IMR-90 (cell line): ENCODE data around the gene SPRED3. TPM values are rescaled to one million over a fixed set of nuclear protein-coding genes. Genes with fewer than 3 reads are reported as not detected.

Source experiments
- ATAC-seq: fragments of 200-7000 bp; cut with Tn5 transposase; 2 replicates; pipeline ENCODE4 v1.9.1; 2020; ENCODE audit warnings: low read depth, mild to moderate bottlenecking, moderate library complexity
- BruUV-seq: library from RNA; stranded (reverse); fragments of 400-500 nt; replicated peaks from 2 replicates; lab custom pipeline; 2021; lab: Mats Ljungman, UMichigan
- CTCF ChIA-PET: fragments of 300-600 bp; formaldehyde crosslinking; extraction: SDS; loops from one replicate; lab custom pipeline; 2021; ENCODE audit warnings: antibody characterized with exemption; lab: Yijun Ruan, JAX
- POLR2A ChIA-PET: fragments of 300-600 bp; sonication (Branson Sonifier 250); formaldehyde crosslinking; loops from one replicate; lab custom pipeline; 2022; ENCODE audit warnings: antibody characterized with exemption; ENCODE audit not compliant: unreplicated experiment; lab: Charles Lee
- DNase-seq: peaks from one replicate; pipeline ENCODE4 v3.0.0; 2013
- H2AFZ ChIP-seq: replicated peaks from 2 replicates; pipeline ENCODE3; 2013; ENCODE audit warnings: low read length, mild to moderate bottlenecking; ENCODE audit not compliant: poor library complexity
- H2AK5ac ChIP-seq: 2 replicates; pipeline ENCODE4 v1.6.1; 2013; ENCODE audit warnings: low read depth, low read length, inconsistent platforms
- H2AK9ac ChIP-seq: replicated peaks from 2 replicates; pipeline ENCODE3; 2013; ENCODE audit warnings: mild to moderate bottlenecking, low read depth, low read length, moderate library complexity; ENCODE audit not compliant: poor library complexity
- H2BK120ac ChIP-seq: 2 replicates; pipeline ENCODE4 v1.6.1; 2013; ENCODE audit warnings: low read depth, low read length, inconsistent platforms
- H2BK15ac ChIP-seq: 3 replicates; pipeline ENCODE4 v1.6.1; 2013; ENCODE audit warnings: low read depth, low read length, inconsistent platforms
- H2BK20ac ChIP-seq: 2 replicates; pipeline ENCODE4 v1.6.1; 2013; ENCODE audit warnings: low read depth, mild to moderate bottlenecking, inconsistent platforms, low read length, moderate library complexity
- H2BK5ac ChIP-seq: 2 replicates; pipeline ENCODE4 v1.6.1; 2013; ENCODE audit warnings: mild to moderate bottlenecking, low read depth, low read length, inconsistent platforms; ENCODE audit not compliant: poor library complexity, severe bottlenecking
- H3K14ac ChIP-seq: replicated peaks from 2 replicates; pipeline ENCODE4 v1.6.1; 2013; ENCODE audit warnings: low read depth, low read length, inconsistent platforms
- H3K18ac ChIP-seq: 2 replicates; pipeline ENCODE4 v1.6.1; 2013; ENCODE audit warnings: low read depth, low read length, control low read depth
- H3K23ac ChIP-seq: 2 replicates; pipeline ENCODE4 v1.6.1; 2013; ENCODE audit warnings: low read depth, low read length, inconsistent platforms
- H3K27ac ChIP-seq: 2 replicates; pipeline ENCODE4 v1.5.1; 2013; ENCODE audit warnings: mild to moderate bottlenecking, control low read depth, low read length; ENCODE audit not compliant: insufficient read depth
- H3K27me3 ChIP-seq: 2 replicates; pipeline ENCODE4 v1.6.1; 2013; ENCODE audit warnings: low read length; ENCODE audit not compliant: control insufficient read depth, insufficient read depth
- H3K36me3 ChIP-seq: 2 replicates; pipeline ENCODE4 v1.6.1; 2013; ENCODE audit warnings: low read length, mixed read lengths; ENCODE audit not compliant: control insufficient read depth, insufficient read depth
- H3K4ac ChIP-seq: 2 replicates; pipeline ENCODE4 v1.6.1; 2013; ENCODE audit warnings: low read depth, low read length, inconsistent platforms
- H3K4me1 ChIP-seq: 2 replicates; pipeline ENCODE4 v1.6.1; 2013; ENCODE audit warnings: low read length, mixed read lengths; ENCODE audit not compliant: control insufficient read depth, insufficient read depth
- H3K4me2 ChIP-seq: 2 replicates; pipeline ENCODE4 v1.6.1; 2013; ENCODE audit warnings: low read depth, mild to moderate bottlenecking, control low read depth, low read length, moderate library complexity
- H3K4me3 ChIP-seq: 2 replicates; pipeline ENCODE4 v1.5.1; 2013; ENCODE audit warnings: low read depth, mild to moderate bottlenecking, control low read depth, low read length, moderate library complexity; ENCODE audit not compliant: insufficient read depth
- H3K56ac ChIP-seq: 2 replicates; pipeline ENCODE4 v1.6.1; 2013; ENCODE audit warnings: low read length, inconsistent platforms; ENCODE audit not compliant: insufficient read depth; ENCODE audit errors: extremely low read depth
- H3K79me1 ChIP-seq, 2 experiments: 2 replicates each; pipeline ENCODE4 v1.6.1; 2013; ENCODE audit warnings: low read length in 2 of 2, inconsistent platforms in 1 of 2, low read depth in 1 of 2
- H3K9ac ChIP-seq: 2 replicates; pipeline ENCODE4 v1.6.1; 2013; ENCODE audit warnings: low read depth, low read length, control low read depth
- H3K9me1 ChIP-seq: 2 replicates; pipeline ENCODE4 v1.6.1; 2013; ENCODE audit warnings: low read length, inconsistent platforms; ENCODE audit not compliant: insufficient read depth
- H3K9me3 ChIP-seq: 2 replicates; pipeline ENCODE4 v1.6.1; 2013; ENCODE audit warnings: low read length; ENCODE audit not compliant: control insufficient read depth, insufficient read depth
- H4K20me1 ChIP-seq: 2 replicates; pipeline ENCODE4 v1.6.1; 2013; ENCODE audit warnings: low read length, inconsistent platforms; ENCODE audit not compliant: insufficient read depth
- H4K5ac ChIP-seq: 2 replicates; pipeline ENCODE4 v1.6.1; 2013; ENCODE audit warnings: mild to moderate bottlenecking, low read depth, low read length, control low read depth
- H4K8ac ChIP-seq, 2 experiments: 2 replicates each; pipeline ENCODE4 v1.6.1; 2013; ENCODE audit warnings: low read depth in 2 of 2, low read length in 2 of 2, control low read depth in 1 of 2, inconsistent platforms in 1 of 2
- H4K91ac ChIP-seq: 2 replicates; pipeline ENCODE4 v1.6.1; 2013; ENCODE audit warnings: low read depth, low read length, inconsistent platforms; ENCODE audit not compliant: insufficient read depth
- CEBPB ChIP-seq: IDR thresholded peaks from 2 replicates; pipeline ENCODE4 v1.6.1; 2012; ENCODE audit warnings: low read depth, low read length, improper control_type of control experiment
- CHD1 ChIP-seq: IDR thresholded peaks from 2 replicates; pipeline ENCODE4 v1.6.1; 2012; ENCODE audit warnings: low read depth, low read length, improper control_type of control experiment
- ELK1 ChIP-seq: fragments of 150-350 bp; IDR thresholded peaks from 2 replicates; pipeline ENCODE4 v1.6.1; 2016; ENCODE audit warnings: low read depth, mild to moderate bottlenecking, low read length, moderate library complexity, borderline replicate concordance
- FOS ChIP-seq: fragments of 150-350 bp; IDR thresholded peaks from 2 replicates; pipeline ENCODE4 v1.6.1; 2016; ENCODE audit warnings: low read depth, low read length
- MAFK ChIP-seq: IDR thresholded peaks from 2 replicates; pipeline ENCODE4 v1.6.1; 2012; ENCODE audit warnings: low read depth, low read length, improper control_type of control experiment
- MAZ ChIP-seq: IDR thresholded peaks from 2 replicates; pipeline ENCODE4 v1.6.1; 2012; ENCODE audit warnings: low read depth, mild to moderate bottlenecking, low read length, improper control_type of control experiment, moderate library complexity, borderline replicate concordance
- NFE2L2 ChIP-seq: fragments of 150-350 bp; IDR thresholded peaks from 2 replicates; pipeline ENCODE4 v1.6.1; 2016; ENCODE audit warnings: low read depth, mild to moderate bottlenecking, low read length
- POLR2A ChIP-seq: IDR thresholded peaks from 2 replicates; pipeline ENCODE4 v1.6.1; 2012; ENCODE audit warnings: mild to moderate bottlenecking, low read depth, low read length
- RFX5 ChIP-seq: IDR thresholded peaks from 2 replicates; pipeline ENCODE4 v1.8.0; 2012; ENCODE audit warnings: low read depth, mild to moderate bottlenecking, low read length, moderate library complexity
- SMC3 ChIP-seq: fragments of 150-350 bp; IDR thresholded peaks from 2 replicates; pipeline ENCODE4 v1.6.1; 2016; ENCODE audit warnings: low read depth, mild to moderate bottlenecking, antibody characterized with exemption, low read length, moderate library complexity
- USF2 ChIP-seq: fragments of 150-350 bp; IDR thresholded peaks from 2 replicates; pipeline ENCODE4 v1.6.1; 2017; ENCODE audit warnings: mild to moderate bottlenecking, antibody characterized with exemption, low read length, low read depth
- WGBS, 2 experiments: methylation state at CpG; one replicate each; pipeline versions ENCODE4 v1.1.5 to v1.1.7; 2013; ENCODE audit warnings: missing lambda C conversion rate in 2 of 2; ENCODE audit not compliant: insufficient read length in 1 of 2; ENCODE audit errors: extremely low coverage in 2 of 2; 5-methylcytosine and 5-hydroxymethylcytosine counted together
- dilution Hi-C: fragments of 300-500 bp; cut with HindIII; formaldehyde crosslinking; loops from one replicate; pipeline ENCODE4 v1.14.3; 2018; ENCODE audit warnings: low sequenced_read_pairs; ENCODE audit not compliant: unreplicated experiment
- in situ Hi-C: fragments of 300-500 bp; cut with MboI; formaldehyde crosslinking; loops from 3 replicates; pipeline ENCODE4 v1.14.3; 2019; ENCODE audit warnings: low sequenced_read_pairs, inconsistent platforms, mixed read lengths
- intact Hi-C: fragments of 100-400 bp; cut with micrococcal nuclease; formaldehyde crosslinking; loops from 2 replicates; pipeline ENCODE4 v1.10.0; 2022
- polyA plus RNA-seq, 3 experiments: library from polyadenylated mRNA; depleted of rRNA; stranded (reverse); fragments of >200 nt; gene quantifications; 2 replicates each; pipeline ENCODE4 v1.2.3, GENCODE V29; 2012; ENCODE audit warnings: low replicate concordance in 1 of 3
- total RNA-seq: library from RNA; depleted of rRNA; stranded (reverse); fragments of >200 nt; gene quantifications from 2 replicates; pipeline ENCODE4 v1.2.3, GENCODE V29; 2012
- TF ChIP-seq, protein P1 (sequence below): conservative IDR thresholded peaks from 2 replicates; pipeline ENCODE4 v1.5.1; 2012; ENCODE audit warnings: mild to moderate bottlenecking, low read depth, low read length, improper control_type of control experiment

The SPRED3 gene
- total and polyA plus RNA-seq, 2 of the 4 experiments (the other 2 are of a cell fraction): 0.90 to 7.9 TPM

- no peaks in the 10 kb centered on the region for H3K79me1 ChIP-seq
- CTCF ChIA-PET: interaction anchor here (0.6 to 1.5 kb wide), 2 partner anchors 11 to 582 kb away, joined by 3 read pairs; partner anchors contain the start of gene CATSPERG
Measured at GRCh38 chr19:38346837-38347236, 41.7 kb upstream of the SPRED3 start.

More at GRCh38 chr19:38346837-38347236, 41.7 kb upstream of the SPRED3 start:
- no peak overlapping the region for H3K56ac ChIP-seq
- DNase-seq (no peak), ATAC-seq (no peak)
- no CpG with 5 or more reads among the region's 4 CpGs for WGBS, 2 experiments
- in situ Hi-C loops (no loop called here), dilution Hi-C loops (no loop called here), intact Hi-C loops (no loop called here)
- H3K27me3 ChIP-seq: peaks cover 1% of the 10 kb centered on the region; the same call in 1 of the 2 replicates
- no peak overlapping the region for H3K27ac ChIP-seq
- no peaks in the 10 kb centered on the region for H3K9me1 ChIP-seq
- H2AK9ac ChIP-seq: no peak overlapping the region
- no peak overlapping the region for H3K14ac ChIP-seq
- TF ChIP-seq, protein P1, sequence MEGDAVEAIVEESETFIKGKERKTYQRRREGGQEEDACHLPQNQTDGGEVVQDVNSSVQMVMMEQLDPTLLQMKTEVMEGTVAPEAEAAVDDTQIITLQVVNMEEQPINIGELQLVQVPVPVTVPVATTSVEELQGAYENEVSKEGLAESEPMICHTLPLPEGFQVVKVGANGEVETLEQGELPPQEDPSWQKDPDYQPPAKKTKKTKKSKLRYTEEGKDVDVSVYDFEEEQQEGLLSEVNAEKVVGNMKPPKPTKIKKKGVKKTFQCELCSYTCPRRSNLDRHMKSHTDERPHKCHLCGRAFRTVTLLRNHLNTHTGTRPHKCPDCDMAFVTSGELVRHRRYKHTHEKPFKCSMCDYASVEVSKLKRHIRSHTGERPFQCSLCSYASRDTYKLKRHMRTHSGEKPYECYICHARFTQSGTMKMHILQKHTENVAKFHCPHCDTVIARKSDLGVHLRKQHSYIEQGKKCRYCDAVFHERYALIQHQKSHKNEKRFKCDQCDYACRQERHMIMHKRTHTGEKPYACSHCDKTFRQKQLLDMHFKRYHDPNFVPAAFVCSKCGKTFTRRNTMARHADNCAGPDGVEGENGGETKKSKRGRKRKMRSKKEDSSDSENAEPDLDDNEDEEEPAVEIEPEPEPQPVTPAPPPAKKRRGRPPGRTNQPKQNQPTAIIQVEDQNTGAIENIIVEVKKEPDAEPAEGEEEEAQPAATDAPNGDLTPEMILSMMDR: no peak
- TF ChIP-seq MAFK (no peak), FOS (no peak), NFE2L2 (no peak), CEBPB (no peak), POLR2A (no peak), USF2 (no peak), SMC3 (no peak), RFX5 (no peak), CHD1 (no peak), ELK1 (no peak), MAZ (no peak)
- no peak overlapping the region for H3K9ac ChIP-seq
- no peak overlapping the region for H3K4me3 ChIP-seq
- H4K91ac ChIP-seq: no peak overlapping the region
- no peak overlapping the region for H4K5ac ChIP-seq
- H3K36me3 ChIP-seq: no peaks in the 10 kb centered on the region
- BruUV-seq: no TSS peak
- H3K9me3 ChIP-seq: no peaks in the 10 kb centered on the region
- no peak overlapping the region for H3K4me2 ChIP-seq
- H3K18ac ChIP-seq: no peak overlapping the region
- POLR2A ChIA-PET: no interaction called here
- H2BK5ac ChIP-seq: no peak overlapping the region
- no peak overlapping the region for H2AK5ac ChIP-seq
- H2BK20ac ChIP-seq: no peak overlapping the region
- no peak overlapping the region for H3K23ac ChIP-seq
- H4K20me1 ChIP-seq: no peaks in the 10 kb centered on the region
- H4K8ac ChIP-seq: no peak overlapping the region
- H2AFZ ChIP-seq: no peak overlapping the region
- no peak overlapping the region for H2BK15ac ChIP-seq
- no peak overlapping the region for H2BK120ac ChIP-seq
- no peak overlapping the region for H3K4ac ChIP-seq
- H3K4me1 ChIP-seq: no peaks in the 10 kb centered on the region
